Esophagus muscularis mucosa (tissue), 4 donors: ENCODE measurements around the gene ARNT2.

Experiments
- CTCF ChIP-seq, 3 experiments: fragments of 200-600 bp in 2 of 3; fragments of 450-650 bp in 1 of 3; sonication (generic) in 2 of 3; IDR thresholded peaks; one replicate each; pipeline ENCODE4 v1.5.1; 2017 to 2019; ENCODE audit warnings: antibody characterized with exemption in 3 of 3, mild to moderate bottlenecking in 2 of 3, moderate library complexity in 1 of 3
- EP300 ChIP-seq: sonication (generic); formaldehyde crosslinking; IDR thresholded peaks from one replicate; pipeline ENCODE4 v1.6.1; 2017; ENCODE audit warnings: antibody characterized with exemption
- POLR2A ChIP-seq: fragments of 450-650 bp; IDR thresholded peaks from one replicate; pipeline ENCODE4 v1.6.1; 2017; ENCODE audit warnings: antibody characterized with exemption, moderate library complexity, mild to moderate bottlenecking, low read depth

GRCh38 chr15:80402339-80402738, 1.8 kb upstream of the ARNT2 start:
- TF ChIP-seq POLR2A (no peak), EP300 (no peak), CTCF (IDR thresholded peaks at IDR 0.05) (no peak)
